Measurements from ENCODE around the gene OSBPL5.
"Not testable (repeated sequence)": the region's sequence is repeated elsewhere in the genome, so short reads cannot be mapped to it uniquely, and the experiment has no call there.

Gene OSBPL5

GRCh38 chr11:3121416-3121815 is 43.7 kb downstream of the OSBPL5 start:
- DNase-seq: no peak

GRCh38 chr11:3120071-3120792 is 44.9 kb downstream of the OSBPL5 start:
- DNase-seq: no peak

- no peak for DNase-seq
Measured at GRCh38 chr11:3119141-3119821, 45.8 kb downstream of the OSBPL5 start.

GRCh38 chr11:3115321-3115720 is 49.8 kb downstream of the OSBPL5 start:
- no peak for DNase-seq

GRCh38 chr11:3113661-3114060 is 51.4 kb downstream of the OSBPL5 start:
- not testable (repeated sequence) for DNase-seq

- peak in 2 of 4 experiments; percentile 80 to 85 for DNase-seq
Measured at GRCh38 chr11:3111919-3112690, 53.0 kb downstream of the OSBPL5 start.

GRCh38 chr11:3111466-3111865 is 53.6 kb downstream of the OSBPL5 start:
- DNase-seq: peak in 3 of 4 experiments; percentile 42 to 64 (median 60)

GRCh38 chr11:3109921-3110706 is 55.0 kb downstream of the OSBPL5 start:
- DNase-seq: peak; percentile 47 to 72 (median 58)

- no peak for DNase-seq
Measured at GRCh38 chr11:3109434-3109833, 55.7 kb downstream of the OSBPL5 start.

- no peak for DNase-seq
Measured at GRCh38 chr11:3108183-3108721, 56.9 kb downstream of the OSBPL5 start.

- DNase-seq: no peak
Measured at GRCh38 chr11:3107608-3108182, 57.4 kb downstream of the OSBPL5 start.

GRCh38 chr11:3106736-3107524 is 58.2 kb downstream of the OSBPL5 start:
- DNase-seq: no peak

GRCh38 chr11:3105791-3106735 is 59.0 kb downstream of the OSBPL5 start:
- no peak for DNase-seq

- DNase-seq: no peak
Measured at GRCh38 chr11:3104961-3105790, 59.9 kb downstream of the OSBPL5 start.

- DNase-seq: no peak
Measured at GRCh38 chr11:3104051-3104714, 60.9 kb downstream of the OSBPL5 start.

- DNase-seq: no peak
Measured at GRCh38 chr11:3103076-3103475, 62.0 kb downstream of the OSBPL5 start.

- DNase-seq: no peak
Measured at GRCh38 chr11:3102641-3102921, 62.5 kb downstream of the OSBPL5 start.

- DNase-seq: no peak
Measured at GRCh38 chr11:3101921-3102640, 63.0 kb downstream of the OSBPL5 start.
